HUDEP-2 (cell line): ENCODE data around the gene MED15.

Experiments
- DNase-seq, 76 experiments: peaks; one replicate each; lab custom pipeline; 2025; ENCODE audit not compliant: unreplicated experiment in 76 of 76; lab: John Stamatoyannopoulos, UW

The MED15 gene

GRCh38 chr22:20568502-20569058 lies 61.2 kb downstream of the MED15 start:
- DNase-seq = no peak

- peak in 5 of 76 experiments; percentile 3 to 34 (median 30) for DNase-seq
Observed at GRCh38 chr22:20569059-20570058, 61.9 kb downstream of the MED15 start.

GRCh38 chr22:20571078-20571503 lies 63.7 kb downstream of the MED15 start:
- DNase-seq = no peak

- DNase-seq = peak in 38 of 76 experiments; percentile 7 to 59 (median 34)
Observed at GRCh38 chr22:20571531-20572007, 64.2 kb downstream of the MED15 start.

GRCh38 chr22:20572132-20572802 lies 64.9 kb downstream of the MED15 start:
- DNase-seq = no peak

GRCh38 chr22:20573176-20573832 lies 65.9 kb downstream of the MED15 start:
- DNase-seq = no peak

GRCh38 chr22:20573833-20574615 lies 66.6 kb downstream of the MED15 start:
- no peak for DNase-seq

- DNase-seq = no peak
Observed at GRCh38 chr22:20574920-20575353, 67.5 kb downstream of the MED15 start.

- no peak for DNase-seq
Observed at GRCh38 chr22:20575724-20576444, 68.5 kb downstream of the MED15 start.

GRCh38 chr22:20576445-20576816 lies 69.0 kb downstream of the MED15 start:
- DNase-seq = no peak

GRCh38 chr22:20577045-20577444 lies 69.6 kb downstream of the MED15 start:
- no peak for DNase-seq

- DNase-seq = peak in 18 of 76 experiments; percentile 7 to 31 (median 14)
Observed at GRCh38 chr22:20577549-20577975, 70.2 kb downstream of the MED15 start.

GRCh38 chr22:20578192-20578591 lies 70.8 kb downstream of the MED15 start:
- DNase-seq = no peak

- no peak for DNase-seq
Observed at GRCh38 chr22:20578707-20579106, 71.3 kb downstream of the MED15 start.

- DNase-seq = no peak
Observed at GRCh38 chr22:20579273-20580120, 72.1 kb downstream of the MED15 start.

- DNase-seq = no peak
Observed at GRCh38 chr22:20580179-20580578, 72.8 kb downstream of the MED15 start.

GRCh38 chr22:20580611-20581502 lies 73.4 kb downstream of the MED15 start:
- DNase-seq = no peak
